K562 (cell line): ENCODE measurements around the gene SHROOM3. TPM values are rescaled to one million over a fixed set of nuclear protein-coding genes. Genes with fewer than 3 reads are reported as not detected.
A peak's percentile ranks its signal among the peaks of the same experiment; 100 is the strongest.

Experiments used
- ATF1 ChIP-seq, 2 experiments: fragments of 450-650 bp in 1 of 2; IDR thresholded peaks; 2 replicates each; pipeline ENCODE4 v1.6.1; 2016; ENCODE audit warnings: missing compliant biosample characterization in 1 of 2, missing genetic modification characterization in 1 of 2
- BMI1 ChIP-seq: fragments of 150-350 bp; IDR thresholded peaks from 2 replicates; pipeline ENCODE4 v1.6.1; 2014; ENCODE audit warnings: low read length
- BRF1 ChIP-seq: IDR thresholded peaks from 3 replicates; pipeline ENCODE4 v1.6.1; 2011; ENCODE audit warnings: borderline replicate concordance, mild to moderate bottlenecking; ENCODE audit not compliant: insufficient read length; ENCODE audit errors: extremely low read depth
- CREM ChIP-seq: IDR thresholded peaks from 2 replicates; pipeline ENCODE4 v1.6.1; 2014; ENCODE audit warnings: antibody characterized with exemption, low read depth
- CTCFL ChIP-seq: IDR thresholded peaks from 2 replicates; pipeline ENCODE4 v1.6.1; 2011; ENCODE audit warnings: borderline replicate concordance, low read depth, mild to moderate bottlenecking, moderate library complexity, low read length; ENCODE audit not compliant: insufficient read depth, poor library complexity, severe bottlenecking
- EGR1 ChIP-seq: fragments of 450-650 bp; conservative IDR thresholded peaks from 2 replicates; pipeline ENCODE4 v1.6.1; 2017; ENCODE audit warnings: mild to moderate bottlenecking
- ELK3 ChIP-seq: fragments of 450-650 bp; formaldehyde crosslinking; IDR thresholded peaks from 2 replicates; pipeline ENCODE4 v1.4.0; 2020; ENCODE audit warnings: mild to moderate bottlenecking
- ETV5 ChIP-seq: sonication (generic); formaldehyde crosslinking; IDR thresholded peaks from 2 replicates; pipeline ENCODE4 v1.4.0; 2020; ENCODE audit warnings: low read depth, mild to moderate bottlenecking, missing genetic modification reagents
- FOS ChIP-seq: IDR thresholded peaks from 3 replicates; pipeline ENCODE4 v1.6.1; 2011; ENCODE audit not compliant: insufficient read length; ENCODE audit errors: extremely low read depth
- HDAC8 ChIP-seq: fragments of 450-650 bp; IDR thresholded peaks from 2 replicates; pipeline ENCODE4 v1.6.1; 2016; ENCODE audit warnings: mild to moderate bottlenecking, missing genetic modification characterization, moderate library complexity, missing compliant biosample characterization
- NR1H2 ChIP-seq: sonication (generic); formaldehyde crosslinking; IDR thresholded peaks from 2 replicates; pipeline ENCODE4 v1.4.0; 2020; ENCODE audit warnings: mild to moderate bottlenecking, missing genetic modification reagents
- PTBP1 ChIP-seq: fragments of 200-400 bp; formaldehyde crosslinking; IDR thresholded peaks from 2 replicates; pipeline ENCODE4 v1.6.1; 2017; ENCODE audit warnings: low read depth, low read length
- THAP7 ChIP-seq: fragments of 250-450 bp; sonication (Bioruptor Pico); IDR thresholded peaks from 2 replicates; pipeline ENCODE4 v1.5.0; 2021
- TSC22D4 ChIP-seq: fragments of 450-650 bp; IDR thresholded peaks from 2 replicates; pipeline ENCODE4 v1.6.1; 2016; ENCODE audit warnings: missing genetic modification characterization, missing biosample characterization, control low read depth
- ZBTB43 ChIP-seq: sonication (generic); formaldehyde crosslinking; IDR thresholded peaks from 2 replicates; pipeline ENCODE4 v1.8.0; 2023; ENCODE audit warnings: mild to moderate bottlenecking, missing genetic modification reagents
- ZNF175 ChIP-seq: fragments of 200-800 bp; sonication (Bioruptor generic); IDR thresholded peaks from 2 replicates; pipeline ENCODE4 v1.6.1; 2016; ENCODE audit warnings: low read depth, mild to moderate bottlenecking, missing genetic modification characterization, missing compliant biosample characterization
- ZNF280A ChIP-seq: fragments of 450-650 bp; IDR thresholded peaks from 2 replicates; pipeline ENCODE4 v1.6.1; 2018; ENCODE audit warnings: mild to moderate bottlenecking, low read depth; ENCODE audit not compliant: partially characterized antibody
- ZNF511 ChIP-seq: sonication (generic); formaldehyde crosslinking; IDR thresholded peaks from 2 replicates; pipeline ENCODE4 v1.8.0; 2022; ENCODE audit warnings: mild to moderate bottlenecking, missing genetic modification reagents
- polyA plus RNA-seq, 8 experiments: library from polyadenylated mRNA; depleted of rRNA in 4 of 8; stranded (reverse) in 5 of 8; unstranded in 3 of 8; fragments of >200 nt; fragmentation: Nextera tagmentation in 2 of 8; fragmentation: Illumina TruSeq in 1 of 8; extraction: Ambion mirVana in 2 of 8; extraction: Trizol in 1 of 8; gene quantifications; 2 replicates each; pipeline versions ENCODE4 v1.2.1 to v1.2.3, GENCODE V29; 2011 to 2014; ENCODE audit warnings: inconsistent platforms in 1 of 8, missing spikeins in 1 of 8
- total RNA-seq, 7 experiments: library from RNA; depleted of rRNA in 6 of 7; stranded (reverse); fragments of >200 nt in 6 of 7; fragmentation: Illumina TruSeq in 2 of 7; extraction: Trizol in 2 of 7; gene quantifications; 2 replicates each; pipeline versions ENCODE4 v1.2.1 to v1.2.3, GENCODE V29; 2011 to 2021; ENCODE audit warnings: low replicate concordance in 1 of 7

The SHROOM3 gene
- total and polyA plus RNA-seq, 9 of the 15 experiments (the other 6 are each of a cell fraction or from before 2014, with no cell fraction given), result 0.01 to 0.07 TPM; not detected in 7

DNA sequence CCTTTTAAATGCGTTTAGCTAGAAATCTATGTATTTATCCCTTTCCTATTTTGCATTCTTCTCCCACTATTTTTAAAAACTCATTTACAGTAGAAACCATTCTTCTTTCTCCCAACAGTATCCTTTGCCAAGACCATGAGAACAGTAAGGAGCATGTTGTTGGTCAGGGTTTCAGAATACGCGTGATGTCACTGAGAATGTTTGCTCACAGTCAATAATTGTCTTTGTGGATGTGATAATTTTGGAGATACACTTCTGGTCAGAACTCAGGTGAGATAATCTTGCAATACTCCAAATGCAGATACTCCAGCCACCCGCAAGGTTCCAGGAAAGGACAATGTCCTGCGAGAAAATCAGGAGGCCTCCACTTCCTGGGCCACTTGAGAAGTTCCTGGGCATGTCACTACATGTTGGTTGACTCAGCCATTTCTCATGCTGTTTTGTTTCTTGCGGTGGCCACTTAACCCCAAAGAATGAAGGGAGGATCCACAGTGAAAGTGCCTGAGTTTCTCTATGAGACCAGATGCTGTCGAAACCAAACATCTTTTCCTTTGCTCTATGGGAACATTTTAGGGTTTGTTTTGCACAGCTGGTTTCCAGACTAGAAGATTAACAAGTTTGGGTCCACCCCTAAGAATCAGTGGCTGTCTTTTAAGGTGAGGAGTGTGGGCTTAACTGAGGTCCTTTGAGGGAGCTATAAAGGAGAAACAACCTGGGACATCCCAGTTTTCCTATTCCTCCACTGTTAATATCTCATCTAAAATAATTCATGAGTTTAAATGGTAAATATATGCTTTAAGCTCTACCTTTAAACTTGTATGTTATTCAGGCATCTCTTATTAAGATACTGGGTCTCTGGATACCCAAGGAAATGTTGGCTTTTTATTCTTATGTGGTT lies 346.9 kb downstream of the SHROOM3 start (continued):
- TF ChIP-seq EGR1, result no peak
- TF ChIP-seq PTBP1, result no peak
- TF ChIP-seq ATF1 (CRISPR knock-in tag; IDR thresholded peaks at IDR 0.05), result no peak
- TF ChIP-seq ATF1 (tag; IDR thresholded peaks at IDR 0.05), result peak; percentile 42; the same call in 1 of the 2 replicates
- TF ChIP-seq FOS, result no peak
- TF ChIP-seq HDAC8 (tag), result no peak
- no peak for TF ChIP-seq CREM
- no peak for TF ChIP-seq NR1H2
- no peak for TF ChIP-seq ZNF511 (CRISPR knock-in tag)
- TF ChIP-seq BRF1, result no peak
- peak; percentile 50; the same call in 1 of the 2 replicates for TF ChIP-seq ETV5
- peak; percentile 58; the same call in 1 of the 2 replicates for TF ChIP-seq ZNF175
- no peak for TF ChIP-seq ELK3 (CRISPR knock-in tag)
- no peak for TF ChIP-seq TSC22D4 (tag)
- TF ChIP-seq BMI1, result no peak
- TF ChIP-seq ZBTB43 (CRISPR knock-in tag), result no peak
- no peak for TF ChIP-seq CTCFL
- no peak for TF ChIP-seq THAP7
- no peak for TF ChIP-seq ZNF280A
